Stimulated activated CD4-positive, alpha-beta T cell treated with anti-CD3 and anti-CD28 coated beads, Interleukin-1b, Interleukin-23, amount 100 ng/mL, for 1 hour (primary cell): ENCODE results near the gene SPRYD3.
A peak's percentile ranks its signal among the peaks of the same experiment; 100 is the strongest.

ENCODE experiments used
- DNase-seq, 2 donors: peaks; one replicate each; pipeline ENCODE4 v3.0.0-alpha.2; 2020; ENCODE audit warnings: low read depth in 2 of 2

SPRYD3 gene

DNA sequence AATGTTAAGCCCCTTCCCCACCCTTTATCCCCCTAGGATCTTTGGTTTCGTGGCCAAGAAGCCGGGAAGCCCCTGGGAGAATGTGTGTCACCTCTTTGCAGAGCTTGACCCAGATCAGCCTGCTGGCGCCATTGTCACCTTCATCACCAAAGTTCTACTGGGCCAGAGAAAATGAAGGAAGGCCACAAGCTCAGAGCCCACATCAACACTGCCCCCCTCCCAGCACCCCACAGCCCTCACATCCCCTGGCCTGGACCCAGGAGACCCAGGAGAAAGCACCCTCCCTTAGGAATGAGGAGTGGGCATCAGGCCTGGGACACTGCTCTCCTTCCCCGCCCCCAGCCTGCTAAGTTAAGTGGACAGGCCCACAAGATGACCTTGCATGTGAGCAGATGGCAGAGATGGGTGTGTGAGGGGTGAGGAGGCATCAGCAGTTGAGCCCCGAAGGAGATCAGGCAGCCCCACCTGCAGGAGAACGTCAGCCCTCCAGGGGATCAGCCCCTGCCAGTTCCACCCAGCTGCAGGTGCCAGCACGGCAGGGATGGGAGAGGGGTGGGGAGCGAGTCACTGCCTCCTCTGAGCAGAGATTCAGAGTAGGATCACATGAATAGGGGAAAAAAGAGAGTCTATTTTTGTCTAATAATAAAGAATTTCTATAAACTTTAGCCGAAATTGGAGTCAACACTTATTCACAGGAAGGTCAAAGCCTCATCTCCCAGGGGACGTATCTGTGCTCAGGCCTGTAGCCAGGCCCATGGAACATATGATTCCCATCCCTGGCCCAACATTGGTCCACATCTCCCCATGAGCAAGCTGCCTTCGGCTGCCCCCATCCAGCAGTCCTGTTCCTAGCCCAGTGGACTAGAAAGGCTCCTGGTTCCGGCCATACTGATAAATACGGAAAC is 15.2 kb downstream of the SPRYD3 start:
- DNase-seq, result no peak

DNA sequence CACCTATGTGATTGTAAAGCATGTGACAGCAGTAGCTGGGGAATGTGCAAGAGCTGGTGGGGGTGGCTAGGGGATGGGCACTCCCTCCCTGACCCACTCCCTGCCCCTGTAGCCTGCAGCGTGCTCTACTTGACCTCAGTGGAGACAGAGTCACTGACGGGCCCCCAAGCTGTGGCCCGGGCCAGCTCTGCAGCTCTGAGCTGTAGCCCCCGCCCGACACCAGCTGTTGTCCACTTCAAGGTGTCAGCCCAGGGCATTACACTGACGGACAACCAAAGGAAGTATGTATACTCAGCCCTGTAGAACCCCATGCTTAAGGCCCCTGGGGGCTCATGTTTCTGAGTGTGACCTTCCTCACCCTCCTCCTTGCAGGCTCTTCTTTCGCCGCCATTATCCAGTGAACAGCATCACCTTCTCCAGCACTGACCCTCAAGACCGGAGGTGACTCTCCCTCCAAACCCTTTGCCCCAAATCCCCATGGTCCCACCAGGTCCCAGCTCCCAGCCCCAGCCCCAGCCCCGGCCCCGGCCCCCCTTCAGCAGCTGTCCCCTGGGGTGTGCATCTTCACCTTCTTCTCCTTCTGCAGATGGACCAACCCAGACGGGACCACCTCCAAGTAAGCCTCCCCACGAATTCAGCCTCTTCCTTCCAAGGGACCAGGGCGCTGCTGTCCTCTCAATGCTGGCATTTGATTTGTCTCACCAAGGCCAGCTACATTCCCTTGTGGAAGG is 16.0 kb downstream of the SPRYD3 start:
- no peak for DNase-seq

DNA sequence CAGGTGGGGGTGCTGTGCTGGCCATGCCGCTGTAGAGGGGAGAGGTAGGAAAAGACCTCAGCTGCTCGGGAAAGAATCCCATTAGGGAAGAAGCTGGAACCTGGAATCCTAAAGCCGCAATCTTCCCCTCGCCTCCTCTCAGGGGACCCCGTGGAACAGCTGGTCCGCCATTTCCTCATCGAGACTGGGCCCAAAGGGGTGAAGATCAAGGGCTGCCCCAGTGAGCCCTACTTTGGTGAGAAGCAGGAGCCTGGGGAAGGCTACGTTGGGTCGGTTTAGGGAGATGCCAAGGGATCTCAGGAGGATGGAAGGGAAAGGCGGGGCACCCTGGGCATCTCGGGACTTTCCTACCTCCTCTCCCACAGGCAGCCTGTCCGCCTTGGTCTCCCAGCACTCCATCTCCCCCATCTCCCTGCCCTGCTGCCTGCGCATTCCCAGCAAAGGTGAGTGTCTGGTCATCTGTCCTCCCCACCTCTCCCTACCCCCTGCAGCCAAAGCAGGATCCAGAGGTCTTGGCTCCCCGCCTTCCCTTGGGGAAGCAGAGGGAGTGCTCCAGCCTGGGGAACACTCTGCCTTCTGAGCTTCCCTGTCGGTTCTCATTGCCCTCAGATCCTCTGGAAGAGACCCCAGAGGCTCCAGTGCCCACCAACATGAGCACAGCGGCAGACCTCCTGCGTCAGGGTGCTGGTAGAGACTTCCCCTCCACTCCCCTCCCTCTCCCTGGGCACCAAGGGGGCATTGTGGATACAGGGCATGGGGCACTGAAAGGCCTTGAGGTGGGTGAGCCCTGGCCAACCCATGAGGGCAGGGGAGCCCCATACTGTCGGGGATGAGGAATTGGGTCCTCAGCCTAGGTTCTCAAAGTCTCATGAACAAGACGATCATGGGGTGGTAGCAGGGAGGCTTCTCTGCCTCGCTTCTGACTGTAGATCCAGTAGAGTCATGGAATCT is 16.9 kb downstream of the SPRYD3 start:
- no peak for DNase-seq

DNA sequence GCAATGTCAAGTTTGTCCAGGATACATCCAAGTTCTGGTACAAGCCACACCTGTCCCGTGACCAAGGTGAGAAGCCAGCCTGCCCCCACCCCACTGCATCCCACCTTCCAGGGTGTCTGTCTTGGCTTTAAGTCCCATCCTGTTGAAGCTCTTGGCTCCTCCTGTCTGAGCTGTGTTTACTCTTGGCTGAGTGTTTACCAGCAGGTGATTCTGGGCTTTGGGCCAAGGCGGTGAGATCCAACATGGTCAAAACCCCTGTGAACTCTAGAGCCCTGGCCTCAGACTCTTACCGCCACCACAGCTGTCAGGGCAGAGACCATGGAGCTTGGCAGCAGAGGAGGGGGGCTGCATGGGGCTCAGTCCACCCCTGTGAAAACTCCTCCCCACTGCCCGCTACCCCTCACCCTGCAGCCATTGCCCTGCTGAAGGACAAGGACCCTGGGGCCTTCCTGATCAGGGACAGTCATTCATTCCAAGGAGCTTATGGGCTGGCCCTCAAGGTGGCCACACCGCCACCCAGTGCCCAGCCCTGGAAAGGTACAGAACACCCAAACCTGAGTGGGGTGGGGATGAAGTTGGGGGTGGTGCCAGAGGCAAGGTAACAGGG is 17.7 kb downstream of the SPRYD3 start:
- DNase-seq, result no peak

DNA sequence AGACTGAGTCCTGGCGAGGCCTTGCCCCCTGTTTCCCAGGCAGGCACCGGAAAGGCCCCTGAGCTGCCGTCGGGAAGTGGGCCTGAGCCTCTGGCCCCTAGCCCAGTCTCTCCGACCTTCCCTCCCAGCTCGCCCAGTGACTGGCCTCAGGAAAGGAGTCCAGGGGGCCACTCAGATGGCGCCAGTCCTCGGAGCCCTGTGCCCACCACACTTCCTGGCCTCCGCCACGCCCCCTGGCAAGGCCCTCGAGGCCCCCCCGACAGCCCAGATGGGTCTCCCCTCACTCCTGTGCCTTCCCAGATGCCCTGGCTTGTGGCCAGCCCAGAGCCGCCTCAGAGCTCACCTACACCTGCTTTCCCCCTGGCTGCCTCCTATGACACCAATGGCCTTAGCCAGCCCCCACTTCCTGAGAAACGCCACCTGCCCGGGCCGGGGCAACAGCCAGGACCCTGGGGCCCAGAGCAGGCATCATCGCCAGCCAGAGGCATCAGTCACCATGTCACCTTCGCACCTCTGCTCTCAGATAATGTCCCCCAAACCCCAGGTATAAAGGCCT is 18.4 kb downstream of the SPRYD3 start:
- no peak for DNase-seq

DNA sequence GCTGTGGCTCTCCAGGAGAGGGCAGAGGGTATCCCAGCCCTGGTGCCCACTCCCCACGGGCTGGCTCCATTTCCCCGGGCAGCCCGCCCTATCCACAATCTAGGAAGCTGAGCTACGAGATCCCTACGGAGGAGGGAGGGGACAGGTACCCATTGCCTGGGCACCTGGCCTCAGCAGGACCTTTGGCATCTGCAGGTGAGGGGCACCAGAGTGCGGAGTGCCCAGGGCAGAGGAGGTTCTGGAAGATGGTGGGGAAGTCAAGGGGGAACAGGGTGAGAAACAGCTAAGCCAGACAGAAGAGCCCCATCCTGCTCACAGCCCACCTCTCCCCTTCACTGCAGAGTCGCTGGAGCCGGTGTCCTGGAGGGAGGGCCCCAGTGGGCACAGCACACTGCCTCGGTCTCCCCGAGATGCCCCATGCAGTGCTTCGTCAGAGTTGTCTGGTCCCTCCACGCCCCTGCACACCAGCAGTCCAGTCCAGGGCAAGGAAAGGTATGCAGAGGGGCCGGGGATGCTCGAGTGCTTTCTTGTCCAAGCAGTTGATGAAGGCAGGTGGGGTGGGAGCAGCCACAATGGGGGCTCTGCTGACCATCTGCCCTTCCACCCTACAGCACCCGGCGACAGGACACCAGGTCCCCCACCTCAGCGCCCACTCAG is 19.0 kb downstream of the SPRYD3 start:
- DNase-seq, result no peak

DNA sequence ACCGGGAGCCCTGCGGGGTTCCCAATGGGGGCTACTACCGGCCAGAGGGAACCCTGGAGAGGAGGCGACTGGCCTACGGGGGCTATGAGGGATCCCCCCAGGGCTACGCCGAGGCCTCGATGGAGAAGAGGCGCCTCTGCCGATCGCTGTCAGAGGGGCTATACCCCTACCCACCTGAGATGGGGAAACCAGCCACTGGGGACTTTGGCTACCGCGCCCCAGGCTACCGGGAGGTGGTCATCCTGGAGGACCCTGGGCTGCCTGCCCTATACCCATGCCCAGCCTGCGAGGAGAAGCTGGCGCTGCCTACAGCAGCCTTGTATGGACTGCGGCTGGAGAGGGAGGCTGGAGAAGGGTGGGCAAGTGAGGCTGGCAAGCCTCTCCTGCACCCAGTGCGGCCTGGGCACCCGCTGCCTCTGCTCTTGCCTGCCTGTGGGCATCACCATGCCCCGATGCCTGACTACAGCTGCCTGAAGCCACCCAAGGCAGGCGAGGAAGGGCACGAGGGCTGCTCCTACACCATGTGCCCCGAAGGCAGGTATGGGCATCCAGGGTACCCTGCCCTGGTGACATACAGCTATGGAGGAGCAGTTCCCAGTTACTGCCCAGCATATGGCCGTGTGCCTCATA is 19.6 kb downstream of the SPRYD3 start:
- DNase-seq, result no peak

DNA sequence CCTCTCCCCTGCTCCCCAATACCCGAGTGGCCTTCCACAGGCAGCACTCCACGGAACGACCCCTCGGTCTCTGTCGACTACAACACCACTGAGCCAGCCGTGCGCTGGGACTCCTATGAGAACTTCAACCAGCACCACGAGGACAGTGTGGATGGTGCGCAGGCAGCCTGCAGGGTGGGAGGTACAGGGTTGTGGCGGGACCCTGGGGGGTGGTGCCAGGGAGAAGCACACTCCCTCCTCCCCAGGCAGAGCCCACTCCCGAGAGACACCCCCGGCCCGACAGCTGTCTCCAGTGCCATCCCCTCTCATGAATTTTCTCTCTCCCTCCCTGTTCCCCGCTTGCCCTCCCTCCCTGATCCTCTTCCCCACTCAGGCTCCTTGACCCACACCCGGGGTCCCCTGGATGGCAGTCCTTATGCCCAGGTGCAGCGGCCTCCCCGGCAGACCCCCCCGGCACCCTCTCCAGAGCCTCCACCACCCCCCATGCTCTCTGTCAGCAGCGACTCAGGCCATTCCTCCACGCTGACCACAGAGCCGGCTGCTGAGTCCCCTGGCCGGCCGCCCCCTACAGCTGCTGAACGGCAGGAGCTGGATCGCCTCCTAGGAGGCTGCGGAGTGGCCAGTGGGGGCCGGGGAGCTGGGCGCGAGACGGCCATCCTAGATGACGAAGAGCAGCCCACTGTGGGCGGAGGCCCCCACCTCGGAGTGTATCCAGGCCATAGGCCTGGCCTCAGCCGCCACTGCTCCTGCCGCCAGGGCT is 20.3 kb downstream of the SPRYD3 start:
- no peak for DNase-seq

DNA sequence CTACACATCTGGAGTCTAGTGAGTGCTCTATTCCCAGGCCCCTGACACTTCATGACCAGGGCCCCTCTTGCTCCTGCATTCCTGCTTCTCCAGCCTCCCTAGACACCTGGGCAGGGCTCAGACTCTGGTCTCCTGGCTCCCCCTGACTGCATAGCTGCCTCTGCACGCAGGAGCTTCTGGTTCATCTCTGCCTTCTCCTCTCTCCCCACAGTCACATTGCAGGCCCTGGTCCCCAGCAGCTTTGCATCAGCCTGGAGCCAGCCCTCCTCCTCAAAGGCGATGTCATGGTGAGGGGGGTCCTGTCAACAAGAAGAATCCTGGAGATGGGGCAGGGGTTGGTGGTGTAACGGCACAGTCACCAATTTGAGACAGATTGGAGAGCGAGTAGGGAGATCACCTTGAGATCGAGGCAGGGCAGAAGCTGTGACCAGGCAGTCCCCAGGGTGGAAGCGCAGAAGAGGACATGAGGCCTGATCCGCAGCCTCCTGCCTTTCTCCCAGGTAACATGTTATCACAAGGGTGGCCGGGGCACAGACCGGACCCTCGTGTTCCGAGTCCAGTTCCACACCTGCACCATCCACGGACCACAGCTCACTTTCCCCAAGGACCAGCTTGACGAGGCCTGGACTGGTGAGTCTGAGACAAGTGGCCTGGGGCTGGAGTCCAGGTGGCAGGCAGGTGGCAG is 21.2 kb downstream of the SPRYD3 start:
- DNase-seq, result no peak

DNA sequence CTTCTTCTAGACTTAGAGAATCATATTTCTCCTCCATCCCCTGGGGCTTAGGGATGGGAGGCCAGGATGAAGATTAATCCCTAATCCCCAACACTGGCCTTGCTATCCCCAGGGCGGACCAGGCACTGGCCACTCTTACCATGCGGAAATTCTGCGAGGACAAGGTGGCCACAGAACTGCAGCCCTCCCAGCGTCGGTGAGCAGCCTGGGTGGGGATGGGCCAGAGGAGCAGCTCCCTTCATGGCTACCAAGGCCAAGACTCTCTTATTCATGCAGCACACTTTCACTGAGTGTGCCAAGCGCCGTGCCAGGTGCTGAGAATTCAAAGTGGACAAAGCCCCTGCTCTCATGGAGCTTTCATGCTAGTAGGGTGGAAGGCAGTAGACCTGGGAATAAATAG is 22.3 kb downstream of the SPRYD3 start:
- no peak for DNase-seq

DNA sequence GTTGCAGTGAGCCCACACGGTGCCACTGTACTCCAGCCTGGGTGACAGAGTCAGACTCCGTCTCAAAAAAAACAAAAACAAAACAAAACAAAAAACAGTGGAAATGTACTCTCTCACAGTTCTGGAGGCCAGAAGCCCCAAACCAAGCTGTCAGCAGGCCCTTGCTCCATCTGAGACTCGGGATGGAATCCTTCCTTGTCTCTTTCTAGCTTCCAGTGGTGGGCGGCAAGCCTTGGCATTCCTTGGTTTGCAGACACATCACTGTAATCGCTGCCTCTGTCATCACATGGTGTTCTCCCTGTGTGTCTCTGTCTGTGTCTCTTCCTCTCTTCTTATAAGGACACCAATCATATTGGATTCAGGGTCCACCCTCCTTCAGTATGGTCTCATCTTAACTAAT is 22.9 kb downstream of the SPRYD3 start:
- no peak for DNase-seq

DNA sequence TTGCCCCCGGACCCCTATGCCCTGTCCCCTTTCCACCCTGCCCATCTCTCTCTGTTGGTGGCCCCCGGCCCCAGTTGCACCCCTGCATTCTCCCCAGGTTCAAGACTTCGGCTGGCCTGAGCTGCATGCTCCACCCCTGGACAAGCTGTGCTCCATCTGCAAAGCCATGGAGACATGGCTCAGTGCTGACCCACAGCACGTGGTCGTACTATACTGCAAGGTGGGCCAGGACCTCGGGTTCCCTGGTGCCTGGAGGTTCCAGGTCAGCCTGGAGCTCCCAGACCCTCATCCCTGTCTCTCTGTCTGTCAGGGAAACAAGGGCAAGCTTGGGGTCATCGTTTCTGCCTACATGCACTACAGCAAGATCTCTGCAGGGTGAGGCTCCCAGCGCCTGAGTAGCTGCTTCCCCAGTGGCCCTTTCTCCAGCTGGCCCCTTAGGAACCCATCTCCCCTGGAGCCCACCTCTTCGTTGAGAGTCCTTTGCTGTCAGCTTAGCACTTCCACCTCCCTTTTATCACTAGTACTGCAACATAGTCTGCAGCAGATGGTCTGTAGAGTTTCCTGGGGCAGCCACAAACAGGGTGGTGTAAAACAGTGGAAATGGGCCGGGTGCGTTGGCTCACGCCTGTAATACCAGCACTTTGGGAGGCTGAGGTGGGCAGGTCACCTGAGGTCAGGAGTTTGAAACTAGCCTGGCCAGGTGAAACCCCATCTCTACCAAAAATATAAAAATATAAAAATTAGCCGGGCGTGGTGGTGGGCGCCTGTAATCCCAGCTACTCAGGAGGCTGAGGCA is 23.5 kb downstream of the SPRYD3 start:
- no peak for DNase-seq

DNA sequence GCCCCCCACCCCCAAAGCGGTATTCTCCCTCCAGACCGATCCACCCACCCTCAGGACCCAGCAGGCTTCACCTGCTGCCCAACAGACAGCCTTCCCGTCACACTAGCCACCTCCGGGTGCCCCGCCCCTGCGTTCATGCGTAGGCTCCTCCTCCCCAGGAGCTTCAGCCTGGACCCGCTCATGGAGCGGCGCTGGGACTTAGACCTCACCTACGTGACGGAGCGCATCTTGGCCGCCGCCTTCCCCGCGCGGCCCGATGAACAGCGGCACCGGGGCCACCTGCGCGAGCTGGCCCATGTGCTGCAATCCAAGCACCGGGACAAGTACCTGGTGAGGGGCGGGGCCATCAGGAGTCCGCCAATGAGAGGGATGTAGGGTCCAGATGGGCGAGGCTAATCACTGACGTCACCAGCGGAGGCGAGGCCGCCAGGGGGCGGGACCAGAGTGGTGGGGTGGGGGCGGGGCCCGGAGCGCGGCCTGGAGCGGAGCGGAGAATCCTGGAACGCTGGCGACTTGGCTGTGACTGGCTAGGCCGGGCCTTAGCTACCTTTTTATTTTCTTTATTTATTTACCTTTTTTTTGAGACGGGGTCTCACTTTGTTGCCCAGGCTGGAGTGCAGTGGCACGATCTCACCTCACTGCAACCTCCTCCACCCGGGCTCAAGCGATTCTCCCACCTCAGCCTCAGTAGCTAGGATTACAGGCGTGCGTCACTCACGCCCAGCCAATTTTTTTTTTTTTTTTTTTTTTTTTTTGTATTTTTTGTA is 24.9 kb downstream of the SPRYD3 start:
- peak; percentile 86 for DNase-seq

DNA sequence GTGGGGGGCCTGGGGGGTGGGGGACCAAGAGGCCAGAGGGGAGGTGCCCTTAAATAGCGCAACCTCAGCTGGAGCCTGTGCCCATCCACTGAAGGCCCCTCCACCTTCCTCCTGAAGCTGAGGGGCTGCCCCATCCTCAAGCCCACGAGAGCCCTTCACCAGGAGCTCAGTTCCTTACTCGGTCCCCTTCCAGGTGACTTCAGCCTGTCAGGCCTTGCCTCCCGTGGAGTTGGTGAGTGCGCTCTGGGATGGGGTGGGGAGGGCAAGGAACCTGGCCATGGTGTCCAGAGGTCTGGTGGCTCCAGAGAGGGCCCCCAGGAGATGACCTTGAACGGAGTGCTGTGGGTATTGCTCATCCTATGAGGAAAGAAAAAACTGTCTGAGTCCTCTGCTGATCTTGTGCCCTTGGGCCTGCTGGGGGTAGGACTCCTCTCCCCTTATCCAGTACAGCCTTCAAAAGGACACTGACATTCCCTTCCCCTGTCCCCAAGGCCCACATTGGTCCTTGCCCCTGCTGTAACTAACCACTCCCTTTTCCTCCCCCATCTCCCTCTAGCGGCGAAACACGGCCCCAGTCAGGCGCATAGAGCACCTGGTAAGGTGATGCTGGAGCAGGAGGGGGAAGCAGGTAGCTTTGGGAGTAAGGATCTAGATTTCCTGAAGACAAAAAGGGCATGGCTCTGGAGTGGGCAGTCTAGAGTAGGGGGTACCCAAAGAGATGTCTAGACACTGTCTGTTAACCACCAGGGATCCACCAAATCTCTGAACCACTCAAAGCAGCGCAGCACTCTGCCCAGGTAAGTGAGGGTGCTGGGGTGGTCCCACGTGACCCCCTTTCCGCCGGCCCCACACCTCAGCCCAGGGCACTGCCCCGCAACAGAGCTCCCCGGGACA is 25.7 kb downstream of the SPRYD3 start:
- DNase-seq, result peak in 1 of 2 donors; percentile 24

DNA sequence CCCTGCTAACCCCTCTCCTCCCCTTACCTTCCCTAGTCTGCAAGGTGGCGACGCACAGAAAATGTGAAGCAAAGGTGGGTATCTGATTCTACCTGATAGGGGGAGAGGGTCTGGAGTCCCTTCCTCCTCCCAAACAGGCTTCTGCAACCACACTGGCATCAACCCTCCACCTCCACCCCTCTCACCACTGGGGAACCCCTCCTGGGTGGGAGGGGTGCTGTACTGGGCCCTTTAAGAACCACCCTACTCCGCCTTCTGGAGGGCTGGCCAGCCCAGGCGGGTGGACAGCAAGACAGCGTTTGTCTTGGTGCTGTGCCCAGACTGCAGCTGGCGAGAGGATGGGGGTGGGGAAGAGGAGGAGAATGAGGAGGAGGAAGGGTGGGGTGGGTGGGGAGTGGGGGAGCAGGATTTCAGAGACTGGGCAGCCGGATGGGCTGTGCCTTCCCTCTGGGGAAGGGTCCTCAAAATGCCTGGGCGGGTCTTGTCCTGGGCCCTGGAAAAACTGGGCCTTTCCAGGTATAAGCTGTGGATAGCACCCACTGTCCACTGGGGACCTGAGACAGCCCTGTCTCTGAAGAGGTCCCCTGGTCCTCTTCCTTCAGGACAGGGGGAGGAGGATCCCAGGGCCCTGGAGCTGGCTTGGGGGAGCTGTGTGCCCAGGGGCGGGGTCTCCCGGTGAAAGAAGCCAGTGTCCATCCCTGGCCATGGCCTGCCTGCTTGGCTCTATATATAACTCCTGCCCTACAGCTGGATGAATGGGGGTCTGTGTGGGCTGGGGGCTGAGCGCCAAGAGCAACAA is 26.6 kb downstream of the SPRYD3 start:
- DNase-seq, result no peak
